Lung (tissue), 12 donors: ENCODE measurements around the gene DHRS13. TPM values are rescaled to one million over a fixed set of nuclear protein-coding genes. Genes with fewer than 3 reads are reported as not detected.

Source experiments
- ATAC-seq: fragments of 200-7000 bp; cut with Tn5 transposase; one replicate; pipeline ENCODE4 v1.9.1; 2020; ENCODE audit warnings: moderate number of reproducible peaks; ENCODE audit not compliant: insufficient read depth, low FRiP score
- DNase-seq, 3 donors: peaks; one replicate each; pipeline ENCODE4 v3.0.0-alpha.2; 2013 to 2017
- H3K27ac ChIP-seq, 2 donors: one replicate each; pipeline ENCODE4 v1.5.1; 2013; ENCODE audit warnings: mild to moderate bottlenecking in 2 of 2, moderate library complexity in 2 of 2, control low read depth in 1 of 2, inconsistent platforms in 1 of 2, low read depth in 1 of 2, low read length in 1 of 2
- H3K27me3 ChIP-seq, 3 donors: one replicate each; pipeline ENCODE4 v1.5.1; 2013; ENCODE audit warnings: low read length in 2 of 3; ENCODE audit not compliant: control insufficient read depth in 3 of 3, insufficient read depth in 3 of 3
- H3K36me3 ChIP-seq, 4 donors: one replicate each; pipeline ENCODE4 v1.5.1; 2013; ENCODE audit warnings: low read length in 4 of 4, mild to moderate bottlenecking in 1 of 4, moderate library complexity in 1 of 4; ENCODE audit not compliant: control insufficient read depth in 4 of 4, insufficient read depth in 4 of 4
- H3K4me1 ChIP-seq, 5 donors: one replicate each; pipeline ENCODE4 v1.5.1; 2013; ENCODE audit warnings: low read length in 5 of 5, mild to moderate bottlenecking in 2 of 5, moderate library complexity in 1 of 5; ENCODE audit not compliant: control insufficient read depth in 5 of 5, insufficient read depth in 5 of 5
- H3K4me3 ChIP-seq: one replicate; pipeline ENCODE4 v1.5.1; 2013; ENCODE audit warnings: mild to moderate bottlenecking, control low read depth, moderate library complexity
- H3K9ac ChIP-seq, 2 donors: one replicate each; pipeline ENCODE4 v1.5.1; 2013; ENCODE audit warnings: low read length in 2 of 2, control low read depth in 1 of 2; ENCODE audit not compliant: insufficient read depth in 1 of 2
- H3K9me3 ChIP-seq, 4 donors: one replicate each; pipeline ENCODE4 v1.5.1; 2013; ENCODE audit warnings: low read length in 3 of 4, mild to moderate bottlenecking in 1 of 4, moderate library complexity in 1 of 4; ENCODE audit not compliant: control insufficient read depth in 4 of 4, insufficient read depth in 3 of 4
- CTCF ChIP-seq: IDR thresholded peaks from 2 replicates; pipeline ENCODE4 v1.5.1; 2012; ENCODE audit warnings: mild to moderate bottlenecking; ENCODE audit errors: control extremely low read depth, extremely low read depth
- WGBS, 2 donors: extraction: QIAGEN DNeasy Blood & Tissue Kit; methylation state at CpG; one replicate each; pipeline ENCODE4 v1.1.7; 2013; 5-methylcytosine and 5-hydroxymethylcytosine counted together
- polyA plus RNA-seq, 2 donors: library from polyadenylated mRNA; stranded (reverse); fragments of 200-250 nt; gene quantifications; one replicate each; pipeline ENCODE4 v1.2.1, GENCODE V29; 2013
- total RNA-seq, 2 donors: library from RNA; depleted of rRNA in 1 of 2; stranded (reverse); fragments of >200 nt in 1 of 2; gene quantifications; one replicate each; pipeline ENCODE4 v1.2.1, GENCODE V29; 2014 to 2021
- donor health status: control.
- donor health status: control.
- donor health status: Bipolar disorder and iron deficiency.
- donor health status: healthy.
- donor health status: DM: yes; HTN: yes; CAD: no.

The DHRS13 gene
- total and polyA plus RNA-seq, 4 donors = 10.5 to 29.9 (median 17.4) TPM

GRCh38 chr17:28874750-28875149 lies 28.1 kb downstream of the DHRS13 start:
- TF ChIP-seq CTCF = no peak
- Histone ChIP-seq H3K9ac (no peak overlapping the region), H3K4me3 (no peak overlapping the region), H3K27me3 (no peaks in the 10 kb centered on the region), H3K9me3 (no peaks in the 10 kb centered on the region), H3K27ac (no peak overlapping the region), H3K4me1 (no peaks in the 10 kb centered on the region), H3K36me3 (peaks cover 0 to 9% (median 1%) of the 10 kb centered on the region in 4 donors)
- ATAC-seq = no peak
- 89 to 97% methylated on average over 3 of the region's 3 CpGs for WGBS, 2 donors
- DNase-seq = no peak

- no peaks in the 10 kb centered on the region for H3K27me3 ChIP-seq
- H3K36me3 ChIP-seq = peaks cover 0 to under 1% (median 0%) of the 10 kb centered on the region in 4 donors
- no peak overlapping the region for H3K27ac ChIP-seq
- no peaks in the 10 kb centered on the region for H3K4me1 ChIP-seq
- 88 to 90% methylated on average over 7 of the region's 7 CpGs for WGBS, 2 donors
- no peak overlapping the region for H3K9ac ChIP-seq
- no peak for ATAC-seq
- TF ChIP-seq CTCF = no peak
- H3K4me3 ChIP-seq = no peak overlapping the region
- DNase-seq = no peak
- no peaks in the 10 kb centered on the region for H3K9me3 ChIP-seq
Measured at GRCh38 chr17:28873839-28874238, 29.0 kb downstream of the DHRS13 start.

GRCh38 chr17:28871056-28871579 lies 31.8 kb downstream of the DHRS13 start:
- no peak for TF ChIP-seq CTCF
- H3K9me3 ChIP-seq = no peaks in the 10 kb centered on the region
- no peak for ATAC-seq

GRCh38 chr17:28867276-28867675 lies 35.6 kb downstream of the DHRS13 start:
- ATAC-seq (no peak), DNase-seq (no peak)
- H3K27me3 ChIP-seq = no peaks in the 10 kb centered on the region
- no peak for TF ChIP-seq CTCF
- 86 to 95% methylated on average over 7 of the region's 7 CpGs for WGBS, 2 donors
- no peak overlapping the region for H3K4me3 ChIP-seq
- H3K9me3 ChIP-seq = no peaks in the 10 kb centered on the region
- H3K9ac ChIP-seq = no peak overlapping the region
- no peaks in the 10 kb centered on the region for H3K36me3 ChIP-seq
- H3K27ac ChIP-seq = no peak overlapping the region
- H3K4me1 ChIP-seq = no peaks in the 10 kb centered on the region

More at GRCh38 chr17:28871056-28871579, 31.8 kb downstream of the DHRS13 start:
- no peak overlapping the region for H3K4me3 ChIP-seq
- WGBS, 2 donors = 55 to 73% methylated on average over 6 of the region's 6 CpGs
- no peaks in the 10 kb centered on the region for H3K27me3 ChIP-seq
- H3K4me1 ChIP-seq = no peaks in the 10 kb centered on the region
- H3K9ac ChIP-seq = no peak overlapping the region
- DNase-seq = no peak
- no peaks in the 10 kb centered on the region for H3K36me3 ChIP-seq
- H3K27ac ChIP-seq = no peak overlapping the region
